Neuronal stem cell (in vitro differentiated cells): Measurements from ENCODE around the gene ELP5. TPM values are rescaled to one million over a fixed set of nuclear protein-coding genes. Genes with fewer than 3 reads are reported as not detected.

ENCODE experiments used
- DNase-seq: peaks from one replicate; pipeline ENCODE4 v3.0.0-alpha.2; 2013; ENCODE audit warnings: low spot score
- H2AFZ ChIP-seq: one replicate; pipeline ENCODE4 v1.6.1; 2013; ENCODE audit warnings: mild to moderate bottlenecking, low read length, inconsistent platforms
- H2AK5ac ChIP-seq: 2 replicates; pipeline ENCODE4 v1.6.1; 2013; ENCODE audit warnings: low read depth, mild to moderate bottlenecking, inconsistent platforms, low read length, moderate library complexity, mixed read lengths
- H2BK120ac ChIP-seq: 2 replicates; pipeline ENCODE4 v1.6.1; 2013; ENCODE audit warnings: low read depth, mild to moderate bottlenecking, inconsistent platforms, low read length, moderate library complexity, mixed read lengths
- H2BK12ac ChIP-seq: one replicate; pipeline ENCODE4 v1.6.1; 2013; ENCODE audit warnings: low read length, inconsistent platforms
- H2BK15ac ChIP-seq: 2 replicates; pipeline ENCODE4 v1.6.1; 2013; ENCODE audit warnings: mild to moderate bottlenecking, low read length, inconsistent platforms, mixed read lengths
- H2BK5ac ChIP-seq: one replicate; pipeline ENCODE4 v1.6.1; 2013; ENCODE audit warnings: inconsistent platforms, mild to moderate bottlenecking, low read length, moderate library complexity
- H3K14ac ChIP-seq: one replicate; pipeline ENCODE4 v1.6.1; 2013; ENCODE audit warnings: low read length, inconsistent platforms
- H3K18ac ChIP-seq: 2 replicates; pipeline ENCODE4 v1.6.1; 2013; ENCODE audit warnings: low read length, inconsistent platforms
- H3K23ac ChIP-seq: 2 replicates; pipeline ENCODE4 v1.6.1; 2013; ENCODE audit warnings: low read depth, mild to moderate bottlenecking, mixed read lengths, low read length, inconsistent platforms; ENCODE audit not compliant: poor library complexity
- H3K27ac ChIP-seq: replicated peaks from 3 replicates; pipeline ENCODE4 v1.5.1; 2013; ENCODE audit warnings: low read length, inconsistent platforms
- H3K27me3 ChIP-seq, 3 experiments: 2 replicates each; pipeline ENCODE4 v1.6.1; 2013; ENCODE audit warnings: low read length in 3 of 3, mild to moderate bottlenecking in 2 of 3, inconsistent platforms in 1 of 3, low read depth in 1 of 3, mixed read lengths in 1 of 3, moderate library complexity in 1 of 3; ENCODE audit not compliant: control insufficient read depth in 3 of 3, insufficient read depth in 3 of 3
- H3K36me3 ChIP-seq, 2 donors: replicated peaks in 1 of 2; 2 replicates each; pipeline ENCODE4 v1.6.1; 2013; ENCODE audit warnings: low read length in 2 of 2; ENCODE audit not compliant: control insufficient read depth in 2 of 2, insufficient read depth in 2 of 2
- H3K4ac ChIP-seq: 2 replicates; pipeline ENCODE4 v1.6.1; 2013; ENCODE audit warnings: inconsistent platforms, mild to moderate bottlenecking, low read length, moderate library complexity
- H3K4me1 ChIP-seq, 2 donors: 1 replicate in 1 of 2; 2 replicates in 1 of 2; pipeline ENCODE4 v1.6.1; 2013; ENCODE audit warnings: low read length in 2 of 2, low read depth in 1 of 2; ENCODE audit not compliant: control insufficient read depth in 2 of 2, insufficient read depth in 1 of 2
- H3K4me2 ChIP-seq: one replicate; pipeline ENCODE4 v1.6.1; 2013; ENCODE audit warnings: mild to moderate bottlenecking, low read length, inconsistent platforms; ENCODE audit not compliant: insufficient read depth, poor library complexity, severe bottlenecking
- H3K4me3 ChIP-seq, 2 donors: 2 replicates each; pipeline ENCODE4 v1.5.1; 2013; ENCODE audit warnings: low read length in 2 of 2, mild to moderate bottlenecking in 2 of 2, inconsistent platforms in 1 of 2, moderate library complexity in 1 of 2
- H3K79me1 ChIP-seq: one replicate; pipeline ENCODE4 v1.6.1; 2013; ENCODE audit warnings: low read depth, mild to moderate bottlenecking, inconsistent platforms, low read length, moderate library complexity
- H3K9ac ChIP-seq: one replicate; pipeline ENCODE4 v1.6.1; 2013; ENCODE audit warnings: mild to moderate bottlenecking, low read depth, low read length, inconsistent platforms; ENCODE audit not compliant: poor library complexity
- H3K9me3 ChIP-seq, 2 donors: replicated peaks in 1 of 2; 2 replicates each; pipeline versions ENCODE3 to v1.6.1; 2013; ENCODE audit warnings: low read length in 2 of 2, mild to moderate bottlenecking in 2 of 2, inconsistent platforms in 1 of 2, low read depth in 1 of 2, mixed read lengths in 1 of 2, moderate library complexity in 1 of 2; ENCODE audit not compliant: control insufficient read depth in 2 of 2, insufficient read depth in 1 of 2
- H4K8ac ChIP-seq: one replicate; pipeline ENCODE4 v1.6.1; 2013; ENCODE audit warnings: low read depth, mild to moderate bottlenecking, inconsistent platforms, low read length, moderate library complexity
- H4K91ac ChIP-seq: one replicate; pipeline ENCODE4 v1.6.1; 2013; ENCODE audit warnings: low read length, low read depth, mild to moderate bottlenecking, inconsistent platforms; ENCODE audit not compliant: poor library complexity
- WGBS, 2 donors: extraction: QIAGEN DNeasy Blood & Tissue Kit; methylation state at CpG; one replicate each; pipeline ENCODE4 v1.1.7; 2013; ENCODE audit warnings: missing lambda C conversion rate in 2 of 2, mixed read lengths in 1 of 2; ENCODE audit not compliant: insufficient read length in 2 of 2, insufficient replicate concordance in 1 of 2; ENCODE audit errors: extremely low coverage in 2 of 2; 5-methylcytosine and 5-hydroxymethylcytosine counted together
- small RNA-seq: library from polyadenylated mRNA; stranded (forward); fragments of <200 nt; extraction: miRNeasy Mini kit (QIAGEN cat#:217004); gene quantifications from one replicate; pipeline ENCODE3, GENCODE V24; 2013; ENCODE audit not compliant: insufficient read depth

The ELP5 gene

DNA sequence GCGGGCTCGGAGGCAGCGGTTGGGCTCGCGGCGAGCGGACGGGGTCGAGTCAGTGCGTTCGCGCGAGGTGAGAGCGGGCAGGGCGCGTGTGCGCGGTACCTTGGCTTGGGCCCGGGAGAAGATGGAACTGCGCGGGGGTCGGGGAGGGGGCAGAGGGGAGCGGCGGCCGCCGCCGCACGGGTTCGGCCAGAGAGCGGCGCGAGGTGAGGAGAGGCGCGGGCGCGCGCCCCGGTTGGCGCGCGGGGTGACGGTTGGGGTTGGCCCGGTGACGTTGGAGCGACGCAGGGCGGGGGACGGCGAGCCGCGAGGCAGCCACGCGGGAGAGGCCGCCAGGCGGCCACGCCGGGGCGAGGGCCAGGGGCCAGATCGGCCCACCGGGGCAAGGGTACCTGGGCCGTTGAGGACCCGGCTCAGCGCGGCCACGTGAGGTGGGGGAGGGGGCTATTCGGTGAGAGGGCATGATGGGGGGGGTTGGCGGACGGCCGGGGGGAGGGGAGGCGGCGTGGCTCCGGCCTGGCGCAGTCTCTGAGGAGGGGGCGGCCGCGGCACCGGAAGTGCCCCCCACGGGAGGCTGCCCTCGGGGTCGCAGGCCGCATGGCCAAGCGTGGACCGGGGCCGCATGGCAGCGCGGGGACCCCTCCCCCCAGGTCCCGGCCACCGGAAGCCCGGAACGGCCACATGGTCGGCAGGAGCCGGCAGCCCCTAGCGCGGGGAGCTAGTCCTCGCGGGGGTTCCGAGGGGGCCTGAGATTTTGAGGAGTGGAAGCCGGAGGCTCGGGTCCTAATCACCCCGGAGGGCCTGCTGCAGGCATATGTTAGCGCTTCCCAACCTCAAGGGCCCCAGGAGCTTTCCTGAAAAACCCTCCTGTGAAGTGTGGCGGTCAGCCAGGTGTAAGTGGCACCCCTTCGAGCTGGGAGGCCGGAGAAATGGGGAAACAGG, 55.9 kb downstream of the ELP5 start:
- Histone ChIP-seq H3K79me1 (peaks cover 1% of the 10 kb centered on the region), H3K14ac (no peak overlapping the region), H2AK5ac (peak overlapping the region; percentile 61), H4K8ac (no peak overlapping the region), H3K4ac (no peak overlapping the region), H3K23ac (peak overlapping the region; percentile 74), H4K91ac (no peak overlapping the region), H3K18ac (peak overlapping the region; percentile 95), H3K4me2 (peak overlapping the region; percentile 91), H2BK5ac (peak overlapping the region; percentile 80), H2BK12ac (no peak overlapping the region), H3K27me3 (no peaks in the 10 kb centered on the region), H2AFZ (peak overlapping the region; percentile 76), H2BK120ac (peak overlapping the region; percentile 21), H3K27ac (peak overlapping the region; percentile 78), H3K36me3 (peaks cover 31 to 37% of the 10 kb centered on the region in 2 donors), H3K9ac (peak overlapping the region; percentile 98), H2BK15ac (no peak overlapping the region), H3K4me3 (peak overlapping the region; percentile 84 to 98), H3K4me1 (peaks cover 2 to 5% of the 10 kb centered on the region in 2 donors), H3K9me3 (no peaks in the 10 kb centered on the region)
- DNase-seq = no peak
- WGBS, 2 donors = no CpG with 5 or more reads among the region's 104 CpGs

DNA sequence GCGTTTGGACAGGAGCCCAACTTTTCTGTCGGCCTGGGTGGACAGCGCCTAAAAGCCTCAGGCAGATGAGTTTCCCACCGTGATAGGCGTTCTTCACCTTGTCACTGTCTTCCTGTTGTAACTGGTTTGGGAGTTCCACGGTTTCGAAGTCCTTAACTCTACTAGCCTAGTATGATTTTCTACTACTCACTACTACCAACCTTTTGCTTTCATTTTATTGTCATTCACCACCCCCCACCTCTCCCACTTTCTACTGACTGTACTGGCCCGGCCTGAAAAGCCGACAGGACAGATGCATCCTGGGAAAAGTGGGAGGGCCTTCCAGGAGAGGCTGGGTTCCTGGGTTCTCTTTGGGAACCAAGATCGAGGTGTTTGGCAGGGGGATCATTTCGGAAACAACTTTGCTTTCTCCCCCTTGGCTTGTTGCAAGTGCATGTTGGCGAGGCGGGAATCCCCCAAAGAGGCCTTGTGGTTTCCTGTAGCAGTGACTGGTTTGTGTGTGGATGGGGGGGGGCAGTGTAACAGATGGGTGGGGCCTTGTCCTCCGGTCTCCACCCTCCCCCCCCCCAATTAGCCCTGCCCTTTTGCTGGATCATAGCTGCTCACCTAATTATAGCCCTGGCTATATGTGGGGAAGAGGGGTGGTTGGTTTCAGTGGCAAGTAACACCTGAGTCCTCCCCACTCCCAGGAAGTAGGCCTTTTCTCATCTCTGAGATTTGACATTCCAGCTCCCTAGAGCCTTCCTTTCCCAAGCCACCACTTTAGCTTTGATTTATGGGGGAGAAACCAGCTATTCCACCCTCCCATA, 56.8 kb downstream of the ELP5 start:
- H2AFZ ChIP-seq = no peak overlapping the region
- no peak for DNase-seq
- H3K9me3 ChIP-seq = no peaks in the 10 kb centered on the region
- WGBS, 2 donors = no CpG with 5 or more reads among the region's 14 CpGs
- H3K27me3 ChIP-seq = no peaks in the 10 kb centered on the region
- no peak overlapping the region for H3K23ac ChIP-seq
- peak overlapping the region; percentile 91 for H3K4me2 ChIP-seq
- no peak overlapping the region for H3K4ac ChIP-seq
- peaks cover 2 to 5% of the 10 kb centered on the region in 2 donors for H3K4me1 ChIP-seq
- peak overlapping the region; percentile 44 for H3K18ac ChIP-seq
- H3K36me3 ChIP-seq = peaks cover 40 to 46% of the 10 kb centered on the region in 2 donors
- H2BK5ac ChIP-seq = no peak overlapping the region
- H3K4me3 ChIP-seq = peak overlapping the region; percentile 84 to 98
- H3K14ac ChIP-seq = no peak overlapping the region
- peak overlapping the region; percentile 88 for H3K9ac ChIP-seq
- H3K27ac ChIP-seq = peak overlapping the region; percentile 78
- no peak overlapping the region for H2AK5ac ChIP-seq
- H2BK12ac ChIP-seq = no peak overlapping the region
- no peak overlapping the region for H4K8ac ChIP-seq
- H3K79me1 ChIP-seq = peaks cover 1% of the 10 kb centered on the region
- no peak overlapping the region for H4K91ac ChIP-seq
- no peak overlapping the region for H2BK120ac ChIP-seq
- H2BK15ac ChIP-seq = no peak overlapping the region

Small RNAs within 50 kb of the gene (small RNA-seq; reads per million reads assigned to genes)
- gene MIR324 = 150 reads per million, percentile 97 among the genes with 10 or more reads in this experiment
- not detected for gene RF00019
